Measurements from ENCODE around the gene CAMTA1. TPM values are rescaled to one million over a fixed set of nuclear protein-coding genes. Genes with fewer than 3 reads are reported as not detected.

CAMTA1 gene
- total and polyA plus RNA-seq, 8 donors: 42.8 to 213 (median 118) TPM

DNA sequence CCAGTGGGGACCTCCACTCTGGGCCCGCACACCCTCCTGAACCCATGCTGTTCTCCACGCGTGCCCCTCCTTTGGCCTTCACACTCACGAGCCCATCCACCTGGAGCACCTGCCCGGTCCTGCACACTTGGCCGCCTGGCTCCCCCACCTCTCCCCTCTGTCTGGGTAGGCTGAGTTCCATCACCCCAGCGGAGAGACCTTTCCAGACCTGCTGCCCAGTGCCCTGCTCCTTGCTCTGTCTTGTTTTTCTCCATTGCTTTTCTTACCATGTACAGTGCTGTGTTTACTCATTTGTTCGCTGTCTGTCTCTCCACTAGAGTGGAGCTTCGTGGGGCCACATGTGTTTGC is 634.8 kb downstream of the CAMTA1 start:
- DNase-seq: peak in 1 of 2 donors; percentile 3
- peaks cover 0 to 9% (median 0%) of the 10 kb centered on the region in 3 donors for H3K27me3 ChIP-seq
- H3K9me3 ChIP-seq: peaks cover 0 to 5% (median 0%) of the 10 kb centered on the region in 4 donors
- no peaks in the 10 kb centered on the region for H3K4me1 ChIP-seq
- H3K36me3 ChIP-seq: no peaks in the 10 kb centered on the region
- intact Hi-C loops (cut with DNase I; ENCODE audit: low total_unique reads): no loop called here
- H3K4me3 ChIP-seq: no peak overlapping the region
- 65 to 82% (median 76%) methylated on average over 9 of the region's 9 CpGs for WGBS, 5 donors
- TF ChIP-seq EP300 (IDR thresholded peaks at IDR 0.05): no peak
- TF ChIP-seq, protein P1, sequence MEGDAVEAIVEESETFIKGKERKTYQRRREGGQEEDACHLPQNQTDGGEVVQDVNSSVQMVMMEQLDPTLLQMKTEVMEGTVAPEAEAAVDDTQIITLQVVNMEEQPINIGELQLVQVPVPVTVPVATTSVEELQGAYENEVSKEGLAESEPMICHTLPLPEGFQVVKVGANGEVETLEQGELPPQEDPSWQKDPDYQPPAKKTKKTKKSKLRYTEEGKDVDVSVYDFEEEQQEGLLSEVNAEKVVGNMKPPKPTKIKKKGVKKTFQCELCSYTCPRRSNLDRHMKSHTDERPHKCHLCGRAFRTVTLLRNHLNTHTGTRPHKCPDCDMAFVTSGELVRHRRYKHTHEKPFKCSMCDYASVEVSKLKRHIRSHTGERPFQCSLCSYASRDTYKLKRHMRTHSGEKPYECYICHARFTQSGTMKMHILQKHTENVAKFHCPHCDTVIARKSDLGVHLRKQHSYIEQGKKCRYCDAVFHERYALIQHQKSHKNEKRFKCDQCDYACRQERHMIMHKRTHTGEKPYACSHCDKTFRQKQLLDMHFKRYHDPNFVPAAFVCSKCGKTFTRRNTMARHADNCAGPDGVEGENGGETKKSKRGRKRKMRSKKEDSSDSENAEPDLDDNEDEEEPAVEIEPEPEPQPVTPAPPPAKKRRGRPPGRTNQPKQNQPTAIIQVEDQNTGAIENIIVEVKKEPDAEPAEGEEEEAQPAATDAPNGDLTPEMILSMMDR (IDR thresholded peaks at IDR 0.05): no peak
- TF ChIP-seq POLR2AphosphoS5 (IDR thresholded peaks at IDR 0.05): no peak
- no peak for TF ChIP-seq POLR2A (IDR thresholded peaks at IDR 0.05)
- no peak overlapping the region for H3K27ac ChIP-seq

DNA sequence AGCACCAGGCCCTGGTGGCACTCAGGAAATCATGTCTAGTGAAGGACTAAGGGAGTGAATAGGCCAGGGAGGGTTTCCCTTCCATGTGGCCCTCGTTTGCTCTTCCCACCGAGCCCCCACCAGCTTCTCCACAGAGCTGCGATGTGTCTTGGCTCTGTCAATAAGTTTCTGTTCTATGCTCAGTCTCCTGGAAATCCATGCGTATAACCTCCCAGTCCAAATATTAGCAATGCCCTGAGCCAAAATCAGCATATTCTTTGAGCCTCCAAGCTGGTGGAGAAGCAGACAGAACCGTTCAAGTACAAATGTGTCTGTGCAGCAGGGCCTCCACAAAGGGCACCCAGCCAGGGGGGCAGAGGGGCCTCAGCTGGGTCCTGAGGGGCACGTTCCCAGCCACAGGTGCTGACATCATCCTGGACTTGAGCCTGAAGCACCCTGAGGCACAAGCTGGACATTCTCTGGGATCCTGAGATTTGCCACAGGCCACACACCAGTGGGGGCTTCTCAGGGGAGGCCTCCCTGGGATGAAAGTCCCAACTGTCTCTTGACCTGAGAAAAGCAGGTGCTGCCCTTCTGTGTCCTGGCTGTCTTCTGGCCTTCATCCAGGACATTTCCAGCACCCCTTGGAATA is 635.3 kb downstream of the CAMTA1 start:
- H3K27me3 ChIP-seq: peaks cover 0 to 9% (median 0%) of the 10 kb centered on the region in 3 donors
- H3K36me3 ChIP-seq: no peaks in the 10 kb centered on the region
- peaks cover 0 to 5% (median 0%) of the 10 kb centered on the region in 4 donors for H3K9me3 ChIP-seq
- H3K4me3 ChIP-seq: no peak overlapping the region
- no peak overlapping the region for H3K27ac ChIP-seq
- peak in 1 of 2 donors; percentile 9 for DNase-seq
- TF ChIP-seq POLR2A (IDR thresholded peaks at IDR 0.05) (no peak), POLR2AphosphoS5 (IDR thresholded peaks at IDR 0.05) (no peak), EP300 (IDR thresholded peaks at IDR 0.05) (no peak)
- TF ChIP-seq, protein P1 (IDR thresholded peaks at IDR 0.05): no peak
- WGBS, 5 donors: 61 to 66% (median 62%) methylated on average over 5 to 6 of the region's 6 CpGs
- no peaks in the 10 kb centered on the region for H3K4me1 ChIP-seq
- intact Hi-C loops (cut with DNase I; ENCODE audit: low total_unique reads): no loop called here

GRCh38 chr1:7421471-7422075 is 636.3 kb downstream of the CAMTA1 start:
- no peak for TF ChIP-seq POLR2A (IDR thresholded peaks at IDR 0.05)
- TF ChIP-seq EP300 (IDR thresholded peaks at IDR 0.05): no peak
- no peak for TF ChIP-seq POLR2AphosphoS5 (IDR thresholded peaks at IDR 0.05)
- TF ChIP-seq, protein P1 (IDR thresholded peaks at IDR 0.05): no peak
- Histone ChIP-seq H3K4me3 (no peak overlapping the region), H3K9me3 (peaks cover 0 to 5% (median 0%) of the 10 kb centered on the region in 4 donors), H3K27me3 (peaks cover 0 to 9% (median 0%) of the 10 kb centered on the region in 3 donors), H3K4me1 (no peaks in the 10 kb centered on the region), H3K36me3 (no peaks in the 10 kb centered on the region), H3K27ac (no peak overlapping the region)
- intact Hi-C loops (cut with DNase I; ENCODE audit: low total_unique reads): no loop called here
- 65 to 90% (median 89%) methylated on average over 7 to 12 of the region's 12 CpGs for WGBS, 5 donors
- DNase-seq: peak in 1 of 2 donors; percentile 17

- intact Hi-C loops (cut with DNase I; ENCODE audit: low total_unique reads): no loop called here
- TF ChIP-seq, protein P1 (IDR thresholded peaks at IDR 0.05): no peak
- TF ChIP-seq EP300 (IDR thresholded peaks at IDR 0.05) (no peak), POLR2A (IDR thresholded peaks at IDR 0.05) (no peak)
- Histone ChIP-seq H3K4me1 (peaks cover 0 to under 1% (median 0%) of the 10 kb centered on the region in 4 donors), H3K27ac (no peak overlapping the region), H3K36me3 (no peaks in the 10 kb centered on the region), H3K27me3 (peaks cover 0 to 9% (median 0%) of the 10 kb centered on the region in 3 donors), H3K9me3 (peaks cover 0 to 5% (median 0%) of the 10 kb centered on the region in 4 donors), H3K4me3 (no peak overlapping the region)
- 81 to 93% (median 92%) methylated on average over 6 of the region's 6 CpGs for WGBS, 5 donors
- peak in 1 of 2 donors; percentile 4 for DNase-seq
Measured at GRCh38 chr1:7422081-7422480, 636.8 kb downstream of the CAMTA1 start.

Data from stomach (tissue), 9 donors.